ENCODE measurements around the gene CAPN13. TPM values are rescaled to one million over a fixed set of nuclear protein-coding genes. Genes with fewer than 3 reads are reported as not detected.

Gene CAPN13
- total and polyA plus RNA-seq, 2 of the 4 experiments (the other 2 are of a cell fraction) = not detected

DNA sequence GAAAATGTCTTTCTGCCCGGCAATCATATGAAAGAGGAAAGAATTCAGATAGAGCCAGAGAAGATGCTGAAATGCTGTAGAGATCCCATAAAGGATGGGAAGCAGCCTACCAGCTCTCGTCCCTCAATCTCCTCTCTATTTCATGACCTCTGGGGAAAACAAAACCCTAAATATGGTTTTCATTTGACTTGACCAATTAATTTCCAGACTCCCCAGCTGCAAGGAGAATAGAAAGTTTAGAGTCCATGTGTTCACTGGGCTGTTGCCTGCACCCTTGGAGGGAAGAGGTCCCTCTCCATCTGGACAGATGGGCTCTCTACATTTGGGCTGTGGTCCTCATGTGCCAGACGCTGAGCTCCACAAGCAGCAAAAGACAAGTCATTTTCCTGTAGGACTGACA is 40.6 kb downstream of the CAPN13 start:
- no peaks in the 10 kb centered on the region for H4K20me1 ChIP-seq (ENCODE audit: insufficient read depth, low read length)
- peaks cover 8% of the 10 kb centered on the region for H3K27me3 ChIP-seq (ENCODE audit: control insufficient read depth, insufficient read depth, low read length)
- H4K8ac ChIP-seq (ENCODE audit: low read depth in 2 of 2, low read length in 2 of 2) = no peak overlapping the region
- no peak overlapping the region for H2AK9ac ChIP-seq (replicated peaks; ENCODE audit: low read depth, low read length, poor library complexity)
- ATAC-seq (ENCODE audit: low read depth) = no peak
- TF ChIP-seq SMC3 (IDR thresholded peaks at IDR 0.05; ENCODE audit: low read depth, low read length) (no peak), BHLHE40 (IDR thresholded peaks at IDR 0.05; ENCODE audit: low read depth, low read length) (no peak), MAZ (IDR thresholded peaks at IDR 0.05; ENCODE audit: borderline replicate concordance, low read depth, low read length) (no peak), RFX5 (IDR thresholded peaks at IDR 0.05; ENCODE audit: low read depth, low read length) (no peak), RCOR1 (IDR thresholded peaks at IDR 0.05; ENCODE audit: insufficient replicate concordance, low read length) (no peak), MXI1 (IDR thresholded peaks at IDR 0.05; ENCODE audit: borderline replicate concordance, low read depth, low read length) (no peak), FOS (IDR thresholded peaks at IDR 0.05; ENCODE audit: low read depth, low read length) (no peak), MAFK (IDR thresholded peaks at IDR 0.05; ENCODE audit: low read depth, low read length) (no peak), NFE2L2 (IDR thresholded peaks at IDR 0.05; ENCODE audit: low read depth, low read length) (no peak), CHD1 (IDR thresholded peaks at IDR 0.05; ENCODE audit: low read depth, low read length) (no peak), CEBPB (IDR thresholded peaks at IDR 0.05; ENCODE audit: low read depth, low read length) (no peak), RAD21 (IDR thresholded peaks at IDR 0.05; ENCODE audit: low read length) (no peak), POLR2A (IDR thresholded peaks at IDR 0.05; ENCODE audit: low read depth, low read length) (no peak)
- TF ChIP-seq, protein P1, sequence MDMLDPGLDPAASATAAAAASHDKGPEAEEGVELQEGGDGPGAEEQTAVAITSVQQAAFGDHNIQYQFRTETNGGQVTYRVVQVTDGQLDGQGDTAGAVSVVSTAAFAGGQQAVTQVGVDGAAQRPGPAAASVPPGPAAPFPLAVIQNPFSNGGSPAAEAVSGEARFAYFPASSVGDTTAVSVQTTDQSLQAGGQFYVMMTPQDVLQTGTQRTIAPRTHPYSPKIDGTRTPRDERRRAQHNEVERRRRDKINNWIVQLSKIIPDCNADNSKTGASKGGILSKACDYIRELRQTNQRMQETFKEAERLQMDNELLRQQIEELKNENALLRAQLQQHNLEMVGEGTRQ (IDR thresholded peaks at IDR 0.05; ENCODE audit: low read depth, low read length) = no peak
- TF ChIP-seq, protein P2, sequence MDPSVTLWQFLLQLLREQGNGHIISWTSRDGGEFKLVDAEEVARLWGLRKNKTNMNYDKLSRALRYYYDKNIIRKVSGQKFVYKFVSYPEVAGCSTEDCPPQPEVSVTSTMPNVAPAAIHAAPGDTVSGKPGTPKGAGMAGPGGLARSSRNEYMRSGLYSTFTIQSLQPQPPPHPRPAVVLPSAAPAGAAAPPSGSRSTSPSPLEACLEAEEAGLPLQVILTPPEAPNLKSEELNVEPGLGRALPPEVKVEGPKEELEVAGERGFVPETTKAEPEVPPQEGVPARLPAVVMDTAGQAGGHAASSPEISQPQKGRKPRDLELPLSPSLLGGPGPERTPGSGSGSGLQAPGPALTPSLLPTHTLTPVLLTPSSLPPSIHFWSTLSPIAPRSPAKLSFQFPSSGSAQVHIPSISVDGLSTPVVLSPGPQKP (IDR thresholded peaks at IDR 0.05; ENCODE audit: borderline replicate concordance, low read depth, low read length) = no peak
- TF ChIP-seq, protein P3, sequence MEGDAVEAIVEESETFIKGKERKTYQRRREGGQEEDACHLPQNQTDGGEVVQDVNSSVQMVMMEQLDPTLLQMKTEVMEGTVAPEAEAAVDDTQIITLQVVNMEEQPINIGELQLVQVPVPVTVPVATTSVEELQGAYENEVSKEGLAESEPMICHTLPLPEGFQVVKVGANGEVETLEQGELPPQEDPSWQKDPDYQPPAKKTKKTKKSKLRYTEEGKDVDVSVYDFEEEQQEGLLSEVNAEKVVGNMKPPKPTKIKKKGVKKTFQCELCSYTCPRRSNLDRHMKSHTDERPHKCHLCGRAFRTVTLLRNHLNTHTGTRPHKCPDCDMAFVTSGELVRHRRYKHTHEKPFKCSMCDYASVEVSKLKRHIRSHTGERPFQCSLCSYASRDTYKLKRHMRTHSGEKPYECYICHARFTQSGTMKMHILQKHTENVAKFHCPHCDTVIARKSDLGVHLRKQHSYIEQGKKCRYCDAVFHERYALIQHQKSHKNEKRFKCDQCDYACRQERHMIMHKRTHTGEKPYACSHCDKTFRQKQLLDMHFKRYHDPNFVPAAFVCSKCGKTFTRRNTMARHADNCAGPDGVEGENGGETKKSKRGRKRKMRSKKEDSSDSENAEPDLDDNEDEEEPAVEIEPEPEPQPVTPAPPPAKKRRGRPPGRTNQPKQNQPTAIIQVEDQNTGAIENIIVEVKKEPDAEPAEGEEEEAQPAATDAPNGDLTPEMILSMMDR (conservative IDR thresholded peaks at IDR 0.05; ENCODE audit: low read depth, low read length) = no peak
- no peak overlapping the region for H3K14ac ChIP-seq (replicated peaks; ENCODE audit: low read depth, low read length)
- H3K23ac ChIP-seq (ENCODE audit: low read depth, low read length) = no peak overlapping the region
- no peak overlapping the region for H2BK15ac ChIP-seq (ENCODE audit: low read depth, low read length)
- H3K4me1 ChIP-seq (ENCODE audit: control insufficient read depth, insufficient read depth, low read length) = no peaks in the 10 kb centered on the region
- H4K91ac ChIP-seq (ENCODE audit: insufficient read depth, low read depth, low read length) = no peak overlapping the region
- H2BK120ac ChIP-seq (ENCODE audit: low read depth, low read length) = no peak overlapping the region
- H3K27ac ChIP-seq (ENCODE audit: insufficient read depth, low read length) = no peak overlapping the region
- no peaks in the 10 kb centered on the region for H3K79me1 ChIP-seq (ENCODE audit: low read depth in 1 of 2, low read length in 2 of 2)
- no peak overlapping the region for H3K4me3 ChIP-seq (ENCODE audit: insufficient read depth, low read depth, low read length)
- no peak overlapping the region for H2BK5ac ChIP-seq (ENCODE audit: low read depth, low read length, poor library complexity, severe bottlenecking)
- no TSS peak for BruUV-seq (replicated peaks)
- intact Hi-C loops (cut with micrococcal nuclease) = no loop called here
- no peak overlapping the region for H3K4ac ChIP-seq (ENCODE audit: low read depth, low read length)
- no peak overlapping the region for H3K4me2 ChIP-seq (ENCODE audit: low read depth, low read length)
- no peak overlapping the region for H2AK5ac ChIP-seq (ENCODE audit: low read depth, low read length)
- no peak overlapping the region for H3K18ac ChIP-seq (ENCODE audit: low read depth, low read length)
- H2AFZ ChIP-seq (replicated peaks; ENCODE audit: low read length, poor library complexity) = no peak overlapping the region
- DNase-seq = no peak
- in situ Hi-C loops (cut with MboI; ENCODE audit: low sequenced_read_pairs) = no loop called here
- H3K9me3 ChIP-seq (ENCODE audit: control insufficient read depth, insufficient read depth, low read length) = no peaks in the 10 kb centered on the region
- 60% methylated on average over 1 of the region's 3 CpGs; no CpG with 5 or more reads in 1 of the 2 experiments for WGBS, 2 experiments (ENCODE audit: extremely low coverage in 2 of 2, insufficient read length in 1 of 2)
- 0 out of 2 replicates have a peak, but pooled peaks cover 2% of the 10 kb centered on the region for H3K9me1 ChIP-seq (ENCODE audit: insufficient read depth, low read length)
- H4K5ac ChIP-seq (ENCODE audit: low read depth, low read length) = no peak overlapping the region
- no peak overlapping the region for H3K9ac ChIP-seq (ENCODE audit: low read depth, low read length)
- H3K36me3 ChIP-seq (ENCODE audit: control insufficient read depth, insufficient read depth, low read length) = no peaks in the 10 kb centered on the region
- ChIA-PET CTCF (no interaction called here), POLR2A (ENCODE audit: unreplicated experiment) (no interaction called here)
- H2BK20ac ChIP-seq (ENCODE audit: low read depth, low read length) = no peak overlapping the region
- dilution Hi-C loops (cut with HindIII; ENCODE audit: low sequenced_read_pairs, unreplicated experiment) = no loop called here
- no peak overlapping the region for H3K56ac ChIP-seq (ENCODE audit: extremely low read depth, insufficient read depth, low read length)
